HG02571 (cell line): ENCODE measurements around the gene SIRT6.
"Not testable (repeated sequence)": the region's sequence is repeated elsewhere in the genome, so short reads cannot be mapped to it uniquely, and the experiment has no call there.

Experiments
- ATAC-seq: cut with Tn5 transposase; IDR thresholded peaks from one replicate; pipeline ENCODE4 v1.9.1; 2021; ENCODE audit warnings: mild to moderate bottlenecking, moderate library complexity; ENCODE audit not compliant: unreplicated experiment

SIRT6 gene

DNA sequence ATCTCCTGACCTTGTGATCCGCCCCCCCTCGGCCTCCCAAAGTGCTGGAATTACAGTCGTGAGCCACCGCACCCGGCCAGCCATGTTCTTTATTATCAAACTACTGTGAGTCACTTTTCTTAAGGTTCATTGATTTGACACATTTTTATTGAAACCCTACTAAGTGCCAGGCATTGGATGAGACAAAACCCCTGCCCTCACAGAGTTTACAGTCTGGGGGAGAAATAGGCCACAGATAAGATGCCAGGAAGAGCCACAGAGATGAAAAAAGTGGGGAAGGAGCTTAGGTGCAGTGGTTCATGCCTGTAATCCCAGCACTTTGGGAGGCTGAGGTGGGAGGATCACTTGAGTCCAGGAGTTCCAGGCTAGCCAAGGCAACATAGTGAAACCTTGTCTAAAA is 43.9 kb downstream of the SIRT6 start:
- no peak for ATAC-seq

DNA sequence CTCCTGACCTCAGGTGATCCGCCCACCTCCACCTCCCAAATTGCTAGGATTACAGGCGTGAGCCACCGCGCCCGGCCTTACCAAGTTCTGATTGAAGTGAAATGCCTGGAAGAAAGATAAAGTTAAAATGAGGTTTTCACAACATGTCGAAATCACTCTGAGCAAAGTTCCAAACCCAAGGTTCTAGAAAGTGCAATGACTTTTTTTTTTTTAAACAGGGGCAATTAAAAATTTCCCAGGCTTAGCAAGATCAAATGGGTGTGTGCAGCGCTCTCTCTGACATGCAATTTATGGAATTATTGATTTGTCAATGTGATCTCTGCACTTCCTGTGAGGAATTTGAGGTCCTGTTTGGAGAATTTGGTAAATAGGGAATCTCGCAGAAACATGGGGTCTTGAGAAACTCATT is 45.7 kb downstream of the SIRT6 start:
- ATAC-seq, result no peak

DNA sequence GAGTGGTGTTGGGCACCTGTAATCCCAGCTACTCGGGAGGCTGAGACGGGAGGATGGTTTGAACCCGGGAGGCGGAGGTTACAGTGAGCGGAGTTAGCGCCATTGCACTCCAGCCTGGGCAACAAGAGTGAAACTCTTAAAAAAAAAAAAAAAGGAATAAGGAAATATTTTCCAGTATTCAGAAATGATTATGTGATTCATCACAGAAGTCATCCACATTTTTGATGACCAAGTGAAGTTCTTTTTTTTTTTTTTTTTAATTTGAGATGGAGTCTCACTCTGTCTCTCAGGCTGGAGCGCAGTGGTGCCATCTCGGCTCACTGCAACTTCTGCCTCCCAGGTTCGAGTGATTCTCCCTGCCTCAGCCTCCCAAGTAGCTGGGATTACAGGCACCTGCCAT is 47.0 kb downstream of the SIRT6 start:
- ATAC-seq, result not testable (repeated sequence)

DNA sequence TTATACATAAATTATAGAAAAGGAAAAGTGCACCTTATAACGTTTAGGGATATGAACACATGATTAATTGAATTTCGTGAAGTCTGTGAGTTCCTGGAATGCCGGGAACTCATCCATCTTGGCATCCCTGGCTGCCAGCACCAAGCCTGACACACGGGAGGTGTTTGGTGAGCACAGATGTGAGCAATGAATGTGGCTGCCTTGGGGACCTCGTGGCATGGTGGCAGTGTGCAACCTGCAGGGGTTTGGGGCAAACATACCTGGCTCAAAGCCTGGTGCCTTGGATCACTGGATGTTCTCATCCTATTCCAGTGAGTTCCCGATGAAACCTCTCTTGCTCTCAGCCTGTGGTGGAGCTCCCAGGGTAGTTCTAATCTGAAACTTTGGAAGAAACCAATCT is 48.0 kb downstream of the SIRT6 start:
- ATAC-seq, result no peak

DNA sequence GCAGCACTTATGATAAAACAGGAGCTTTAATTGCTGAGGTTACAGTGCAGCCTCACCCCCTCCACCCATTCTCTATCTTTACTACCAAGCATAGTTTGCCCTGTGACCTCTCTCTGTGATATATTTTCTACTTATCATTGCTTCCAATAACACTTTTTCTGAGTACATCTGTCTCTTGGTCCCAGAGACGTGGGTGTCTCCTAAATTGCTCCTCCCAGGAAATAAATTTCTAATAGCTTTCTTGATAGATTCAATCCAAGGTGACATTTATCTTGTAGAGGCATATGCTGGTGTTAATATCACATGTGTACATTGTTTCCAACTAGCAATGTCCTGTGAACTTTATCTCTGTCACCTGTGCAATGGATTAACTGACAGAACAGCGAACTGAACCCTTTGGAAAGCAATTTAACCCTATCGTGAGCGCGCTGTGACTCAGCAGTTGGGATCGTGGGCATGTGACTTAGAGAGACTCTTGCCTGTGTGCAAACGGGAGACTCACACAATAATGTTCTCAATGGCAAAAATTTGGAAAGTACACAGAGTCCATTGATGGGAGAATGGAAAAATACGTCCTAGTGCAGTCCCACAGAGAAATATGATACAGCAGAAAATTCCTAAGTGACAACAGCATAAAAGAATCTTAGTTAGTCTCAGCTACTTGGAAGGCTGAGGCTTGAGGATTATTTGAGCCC is 51.5 kb downstream of the SIRT6 start:
- ATAC-seq, result no peak

DNA sequence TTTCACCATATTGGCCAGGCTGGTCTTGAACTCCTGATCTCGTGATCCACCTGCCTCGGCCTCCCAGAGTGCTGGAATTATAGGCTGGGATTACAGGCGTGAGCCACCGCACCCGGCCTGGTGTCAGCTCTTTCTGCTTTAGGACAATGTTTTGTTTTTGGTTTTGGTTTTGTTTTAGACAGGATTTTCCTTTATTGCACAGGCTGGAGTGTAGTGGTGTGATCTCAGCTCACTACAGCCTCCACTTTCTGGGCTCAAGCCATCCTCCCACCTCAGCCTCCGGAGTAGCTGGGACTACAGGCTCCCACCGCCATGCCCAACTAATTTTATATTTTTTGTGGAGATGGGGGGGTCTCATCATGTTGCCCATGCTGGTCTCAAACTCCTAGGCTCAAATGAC is 53.3 kb downstream of the SIRT6 start:
- not testable (repeated sequence) for ATAC-seq

DNA sequence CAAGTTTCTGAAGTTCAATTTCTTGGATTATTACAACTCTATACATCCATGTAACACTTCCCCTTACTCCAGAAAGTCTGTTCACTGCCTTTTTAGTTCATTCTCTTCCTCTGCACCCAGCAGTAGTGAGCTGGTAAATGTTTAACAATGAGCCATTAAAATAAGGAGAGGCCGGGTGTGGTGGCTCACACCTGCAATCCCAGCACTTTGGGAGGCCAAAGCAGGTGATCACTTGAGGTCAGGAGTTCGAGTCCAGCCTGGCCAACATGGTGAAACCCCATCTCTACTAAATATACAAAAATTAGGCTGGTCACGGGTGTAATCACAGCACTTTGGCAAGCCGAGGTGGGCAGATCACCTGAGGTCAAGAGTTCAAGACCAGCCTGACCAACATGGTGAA is 55.0 kb downstream of the SIRT6 start:
- ATAC-seq, result not testable (repeated sequence)

DNA sequence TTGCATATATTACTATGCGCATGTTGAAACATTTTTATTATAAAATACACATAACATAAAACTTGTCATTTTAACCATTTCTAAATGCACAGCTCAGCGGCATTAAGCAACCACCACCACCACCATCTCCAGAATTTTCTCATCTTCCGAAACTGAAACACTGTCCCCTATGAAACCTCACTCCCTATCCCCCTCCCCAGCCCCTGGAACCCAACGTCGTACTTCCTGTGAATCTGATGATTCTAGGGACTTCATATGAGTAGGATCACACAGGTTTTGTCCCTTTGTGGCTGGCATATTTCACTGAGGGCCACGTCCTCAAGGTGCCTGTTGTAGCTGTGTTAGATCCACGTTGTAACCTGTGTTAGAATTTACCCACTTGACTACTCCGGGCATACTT is 57.7 kb downstream of the SIRT6 start:
- no peak for ATAC-seq
